ENCODE data around the gene JAZF1.
"Not testable (repeated sequence)": the region's sequence is repeated elsewhere in the genome, so short reads cannot be mapped to it uniquely, and the experiment has no call there.

The JAZF1 gene

DNA sequence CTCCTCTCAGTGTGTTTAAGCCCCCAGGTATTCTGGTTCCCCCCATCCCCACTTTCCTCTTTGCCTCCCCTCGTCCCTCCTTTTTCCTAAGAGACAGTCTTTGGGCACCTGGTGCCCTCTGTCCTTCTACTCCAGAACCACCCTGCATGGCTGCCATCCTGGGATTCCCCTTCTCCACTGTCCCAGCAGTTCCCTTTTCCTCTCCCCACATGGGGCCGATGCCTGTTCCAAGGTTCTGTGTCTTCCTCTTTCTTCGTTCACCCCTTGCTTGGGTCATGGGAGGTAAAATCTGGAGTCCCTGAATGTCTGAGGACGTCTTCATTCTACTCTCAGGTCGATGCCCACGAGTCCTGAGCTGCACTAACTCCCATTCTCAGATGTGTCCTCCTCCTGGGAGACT, 319.8 kb downstream of the JAZF1 start:
- DNase-seq, result no peak

DNA sequence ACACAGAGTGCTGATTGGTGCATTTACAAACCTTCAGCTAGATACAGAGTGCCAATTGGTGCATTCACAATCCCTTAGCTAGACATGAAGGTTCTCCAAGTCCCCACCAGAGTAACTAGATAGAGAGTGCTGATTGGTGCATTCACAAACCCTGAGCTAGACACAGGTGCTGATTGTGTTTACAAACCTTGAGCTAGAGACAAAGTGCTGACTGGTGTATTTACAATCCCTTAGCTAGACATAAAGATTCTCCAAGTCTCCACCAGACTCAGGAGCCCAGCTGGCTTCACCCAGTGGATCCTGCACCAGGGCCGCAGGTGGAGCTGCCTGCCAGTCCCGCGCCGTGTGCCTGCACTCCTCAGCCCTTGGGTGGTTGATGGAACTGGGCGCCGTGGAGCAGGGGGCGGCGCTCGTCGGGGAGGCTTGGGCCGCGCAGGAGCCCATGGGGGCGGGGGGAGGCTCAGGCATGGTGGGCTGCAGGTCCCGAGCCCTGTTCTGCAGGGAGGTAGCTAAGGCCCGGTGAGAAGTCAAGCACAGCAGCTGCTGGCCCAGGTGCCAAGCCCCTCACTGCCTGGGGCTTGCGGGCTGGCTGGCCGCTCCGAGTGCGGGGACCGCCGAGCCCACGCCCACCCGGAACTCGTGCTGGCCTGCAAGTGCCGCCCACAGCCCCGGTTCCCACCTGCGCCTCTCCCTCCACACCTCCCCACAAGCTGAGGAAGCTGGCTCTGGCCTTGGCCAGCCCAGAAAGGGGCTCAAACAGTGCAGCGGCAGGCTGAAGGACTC, 323.7 kb downstream of the JAZF1 start:
- DNase-seq, result not testable (repeated sequence)

DNA sequence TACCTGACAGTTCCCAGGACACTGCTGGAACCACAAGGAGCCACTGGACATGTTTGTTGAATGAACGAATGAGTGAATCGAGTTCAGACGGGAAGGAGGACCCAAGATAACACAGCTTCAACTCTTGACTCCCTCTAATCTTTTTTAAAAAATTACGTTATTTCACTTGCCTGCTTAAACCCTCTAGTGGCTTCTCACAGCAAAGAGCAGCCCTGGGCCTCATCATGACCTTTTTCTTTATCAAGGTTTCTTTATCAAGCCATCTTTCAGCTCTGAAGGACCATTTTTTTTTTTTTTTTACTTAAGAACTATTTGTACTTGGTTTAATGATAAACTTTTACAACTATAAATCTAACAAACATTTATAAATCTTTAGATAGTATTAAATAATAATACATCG, 330.1 kb downstream of the JAZF1 start:
- DNase-seq, result no peak

DNA sequence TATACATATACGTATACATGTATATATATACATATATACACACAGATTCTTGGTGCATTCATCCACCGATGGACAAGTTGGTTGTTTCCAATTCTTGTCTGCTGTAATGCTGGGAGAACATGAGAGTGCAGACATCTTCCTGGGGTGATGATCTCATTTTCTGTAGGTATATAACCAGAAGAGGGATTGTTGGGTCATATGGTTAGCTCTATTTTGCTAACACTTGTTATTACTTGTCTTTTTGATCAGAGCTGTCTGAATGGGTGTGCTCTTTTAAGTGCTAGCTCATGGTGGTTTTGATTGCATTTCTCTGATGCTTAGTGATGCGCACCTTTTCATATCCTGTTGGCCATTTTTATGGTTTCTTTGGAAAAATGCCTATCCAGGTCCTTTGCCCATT, 334.2 kb downstream of the JAZF1 start:
- DNase-seq, result no peak

DNA sequence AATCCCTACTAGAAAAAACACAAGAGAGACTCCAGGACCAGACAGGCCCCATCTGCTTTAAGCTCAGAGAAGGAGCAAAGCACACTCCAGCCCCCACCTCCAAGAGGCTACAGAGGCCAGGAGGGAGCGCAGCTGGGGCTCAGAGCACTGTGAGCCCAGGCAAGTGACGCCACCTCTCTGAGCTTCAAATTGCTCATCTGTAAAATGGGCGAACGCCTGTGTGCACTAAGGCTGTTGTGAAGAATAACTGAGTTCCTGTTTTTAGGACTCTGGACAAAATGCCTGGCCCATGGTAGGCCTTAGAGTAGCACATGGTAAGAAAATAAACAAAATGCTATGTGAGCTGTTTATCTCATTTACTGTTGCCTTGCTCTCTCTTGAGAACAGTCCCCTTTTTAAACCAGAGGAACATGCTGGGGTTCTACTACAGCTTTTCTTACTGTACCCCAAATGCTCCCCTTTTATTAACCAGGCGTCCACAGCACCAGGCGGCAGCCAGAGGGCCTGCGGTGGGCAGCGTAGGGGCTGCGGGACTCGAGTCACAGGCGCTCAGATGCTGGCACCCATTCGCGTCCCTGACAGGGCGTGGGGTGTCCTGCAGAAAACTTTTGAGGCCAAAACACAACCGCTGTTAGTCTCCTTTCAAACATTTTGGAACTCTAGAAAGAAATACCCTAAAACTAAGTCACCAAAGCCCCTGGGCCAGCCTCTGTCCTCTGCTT, 336.9 kb downstream of the JAZF1 start:
- DNase-seq, result no peak

DNA sequence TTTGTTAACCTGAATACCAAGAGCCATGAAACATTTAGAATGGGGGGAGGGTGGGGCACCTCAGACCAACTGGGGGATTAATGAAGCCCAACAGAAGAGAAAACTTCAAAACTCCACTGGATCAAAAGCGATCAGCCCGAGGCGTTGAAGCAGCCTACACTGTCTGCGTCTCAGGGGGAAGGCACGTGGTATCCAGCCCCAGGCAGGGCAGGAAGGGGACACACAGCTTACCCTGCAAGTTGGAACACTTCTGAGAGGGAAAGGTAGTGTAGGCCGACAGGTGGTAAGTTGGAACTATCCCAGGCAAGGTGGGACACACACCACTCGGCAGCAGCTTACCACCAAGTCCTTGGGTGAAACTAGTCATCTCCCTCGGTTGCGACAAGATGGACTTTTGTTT, 337.7 kb downstream of the JAZF1 start:
- DNase-seq, result no peak

DNA sequence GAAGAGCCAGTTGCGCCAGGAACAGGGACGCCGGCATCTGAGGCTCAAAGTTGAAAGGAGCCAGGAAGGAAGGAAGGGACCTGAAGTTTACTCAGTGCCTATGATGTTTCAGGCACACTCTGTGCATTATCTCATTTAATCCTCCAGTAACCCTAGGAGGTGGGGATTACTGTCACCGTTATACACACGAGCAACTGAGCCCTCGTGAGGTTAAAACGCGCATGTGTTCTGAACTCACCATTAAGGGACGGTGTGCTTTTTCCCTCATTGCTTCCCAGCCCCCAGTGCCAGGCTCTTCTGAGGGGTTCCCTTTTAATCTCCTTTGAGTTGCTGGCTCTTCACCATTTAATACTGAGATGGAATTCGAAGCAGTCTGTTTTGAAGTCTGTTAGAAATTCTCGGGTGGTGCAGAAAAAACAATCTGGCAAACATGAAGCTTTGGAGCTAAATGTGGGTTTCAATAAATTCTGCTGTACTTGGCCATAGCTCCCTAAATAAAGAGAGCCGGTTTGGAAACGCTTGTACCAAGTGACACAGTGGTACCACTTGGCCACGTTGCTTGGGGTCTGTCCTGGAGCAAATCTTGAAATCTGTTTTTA, 338.4 kb downstream of the JAZF1 start:
- no peak for DNase-seq

DNA sequence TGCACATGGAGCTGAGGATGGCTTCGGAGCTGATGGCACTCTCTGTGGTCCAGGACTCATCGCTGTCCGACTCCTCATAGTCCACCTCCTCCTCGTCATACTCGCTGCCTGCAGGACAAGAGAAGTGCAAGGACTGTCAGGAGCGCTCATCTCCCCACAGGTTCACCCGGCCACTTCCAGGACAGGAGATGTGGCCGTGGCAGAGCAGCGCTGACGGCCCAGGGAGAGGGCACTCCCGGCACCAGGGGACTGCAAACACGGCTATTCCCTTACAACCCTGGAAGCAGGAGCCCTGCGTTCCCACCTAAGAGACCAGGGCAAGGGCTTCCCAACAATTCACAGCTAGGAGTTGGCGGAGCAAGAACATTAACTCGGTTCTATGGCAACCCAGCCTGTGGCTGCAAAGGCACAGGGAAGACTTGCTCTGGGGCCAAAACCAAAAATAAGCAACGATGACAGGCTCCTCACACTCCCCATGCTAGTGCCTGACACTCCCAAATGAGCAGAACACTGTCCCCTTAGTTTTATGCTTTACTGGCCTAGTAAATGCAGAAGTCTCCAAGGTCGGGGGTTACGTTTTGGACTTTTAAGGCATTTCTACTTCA, 339.7 kb downstream of the JAZF1 start:
- DNase-seq, result no peak

DNA sequence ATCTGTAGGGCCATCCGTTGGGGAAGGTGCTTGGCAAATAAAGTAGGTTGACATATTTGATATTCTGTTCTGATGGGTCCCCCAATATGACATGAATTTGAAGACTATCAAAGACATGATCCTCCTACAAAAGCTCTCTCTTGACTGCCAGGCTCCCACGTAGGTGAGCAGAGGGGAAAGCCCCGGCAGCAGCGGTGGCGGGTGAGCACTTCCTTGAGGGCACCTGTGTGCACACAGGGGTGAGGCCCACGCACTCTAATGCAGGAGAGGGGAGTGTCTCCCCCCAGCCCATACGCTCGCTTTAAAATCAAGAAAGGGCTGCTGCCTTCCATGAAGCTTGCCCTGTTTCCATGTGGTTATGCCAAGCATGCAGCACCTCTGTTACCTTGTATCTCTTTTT, 340.3 kb downstream of the JAZF1 start:
- no peak for DNase-seq

DNA sequence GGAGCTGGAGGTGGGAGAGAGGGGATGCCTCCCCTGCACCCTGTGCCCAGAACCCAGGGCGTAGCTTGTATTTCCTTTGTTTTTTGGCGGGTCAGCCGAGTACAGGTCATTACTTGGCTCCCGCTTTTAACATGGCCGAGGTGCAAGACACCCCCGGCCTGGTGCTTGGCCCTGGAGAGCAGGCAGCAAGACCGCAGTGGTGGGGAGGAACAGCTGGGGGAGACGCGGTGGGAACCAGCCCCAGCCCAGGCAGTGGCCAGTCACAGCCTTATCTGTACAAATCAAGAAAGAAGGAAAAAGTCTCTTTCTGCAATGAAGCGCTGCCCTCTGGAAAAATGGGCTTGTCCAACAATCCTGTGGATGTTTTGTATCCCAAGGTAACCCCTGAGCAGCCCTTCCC, 341.5 kb downstream of the JAZF1 start:
- no peak for DNase-seq

DNA sequence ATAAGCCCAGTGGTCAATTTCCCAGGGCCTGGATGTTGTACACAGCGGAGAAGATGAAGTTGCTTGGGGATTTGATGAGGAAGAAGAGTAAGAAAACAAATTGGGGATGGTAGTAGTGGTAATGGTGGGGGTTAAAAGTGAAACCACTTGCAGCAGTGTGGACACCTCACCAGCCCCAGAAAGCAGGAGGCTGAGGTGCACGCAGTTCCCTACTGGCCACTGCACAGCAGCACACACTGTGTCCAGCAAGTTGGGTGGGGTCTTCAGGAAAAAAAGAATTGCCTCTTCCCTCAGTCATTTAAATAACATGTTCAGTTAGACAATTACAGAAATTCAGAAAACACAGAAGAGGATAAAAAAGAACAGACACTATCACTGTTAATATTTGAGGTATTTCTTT, 344.1 kb downstream of the JAZF1 start:
- DNase-seq, result no peak

DNA sequence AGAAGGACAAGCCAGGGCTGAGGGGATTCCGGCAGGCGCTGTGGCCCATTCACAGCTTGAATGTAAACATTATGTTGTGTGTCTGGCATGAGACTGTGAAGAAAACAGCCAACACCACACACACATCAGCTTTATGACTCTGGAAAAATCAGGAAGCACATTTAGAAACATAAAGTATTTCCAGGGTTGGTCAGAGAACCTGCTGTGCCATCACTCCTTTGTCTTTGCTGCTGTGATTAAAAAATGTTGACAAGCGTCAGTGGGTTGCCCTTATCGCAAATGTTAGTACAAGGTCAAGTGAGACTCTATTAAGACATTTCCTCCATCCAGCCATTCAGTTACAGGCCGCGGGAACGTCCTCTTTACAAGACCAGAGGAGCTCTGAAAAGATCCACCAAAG, 345.2 kb downstream of the JAZF1 start:
- no peak for DNase-seq

DNA sequence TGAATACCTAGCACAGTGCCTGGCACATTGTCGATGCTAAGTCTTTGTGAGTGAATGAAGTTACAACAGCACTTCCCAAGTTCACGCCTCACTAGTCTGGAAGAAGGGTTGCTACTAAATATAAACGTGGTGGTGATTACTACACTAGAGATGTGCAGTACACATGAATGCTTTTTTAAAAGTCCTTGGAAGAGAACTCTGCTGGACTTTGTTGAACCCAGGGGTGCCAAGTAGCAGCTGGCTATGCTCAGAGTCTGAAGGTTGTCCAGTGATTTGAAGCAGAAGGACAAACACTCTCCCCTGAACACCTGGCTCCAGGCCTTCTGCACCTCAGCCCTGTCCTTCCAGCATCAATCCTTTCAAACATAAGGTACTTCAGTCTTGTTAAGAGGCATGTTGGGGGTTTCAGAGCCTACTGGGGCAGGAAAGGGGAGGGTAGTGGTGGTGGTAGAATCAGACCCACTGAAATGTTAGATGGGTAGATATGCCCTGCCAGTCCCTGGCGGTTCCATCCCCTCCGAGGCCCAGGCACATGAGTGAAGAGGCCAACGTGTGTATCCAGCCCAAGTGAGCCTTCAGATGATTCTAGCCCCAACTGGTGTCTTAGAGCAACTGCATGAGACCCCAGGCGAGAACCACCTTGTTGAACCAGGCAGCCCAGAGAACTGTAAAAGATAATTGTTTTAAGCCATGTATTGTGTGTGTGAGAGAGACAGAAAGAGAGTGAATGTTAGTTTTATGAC, 346.2 kb downstream of the JAZF1 start:
- DNase-seq, result peak in 1 of 2 experiments; percentile 22

DNA sequence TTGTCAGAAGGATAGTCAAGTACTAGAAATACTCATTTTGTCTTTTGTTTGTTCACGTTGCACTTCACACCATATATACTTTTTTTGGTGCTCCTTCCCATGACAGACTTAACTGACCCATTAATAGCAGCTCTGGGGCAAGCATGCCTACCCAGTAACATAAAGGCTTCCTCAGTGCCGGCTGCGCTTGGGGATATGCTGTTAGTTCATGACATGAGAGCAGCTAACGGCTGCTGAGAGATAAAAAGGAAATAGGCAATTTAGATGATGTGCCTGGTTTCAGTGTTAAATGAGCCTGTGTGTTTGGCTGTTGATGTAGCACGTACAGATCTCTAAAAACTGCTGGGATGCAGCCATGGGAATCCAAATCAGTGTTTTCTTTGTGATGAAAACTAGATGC, 354.2 kb downstream of the JAZF1 start:
- no peak for DNase-seq

DNA sequence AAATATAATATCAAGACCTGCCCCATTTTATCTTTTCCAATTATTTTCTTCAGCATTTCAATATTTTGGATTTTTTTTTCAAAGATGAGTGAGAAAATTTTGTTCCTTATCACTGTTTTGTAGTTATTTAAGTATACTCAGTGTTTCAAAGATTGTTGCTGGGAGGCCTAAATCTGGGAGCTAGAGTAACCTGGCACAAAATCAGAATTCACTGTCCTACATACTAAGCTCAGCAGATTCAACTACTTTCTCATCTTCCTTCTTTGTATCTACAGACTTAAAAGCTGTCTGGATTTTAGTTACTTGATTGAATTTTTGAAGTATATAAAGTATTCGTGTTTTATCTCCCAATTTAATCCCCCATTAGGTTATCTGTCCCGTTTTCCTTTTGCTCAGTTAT, 354.7 kb downstream of the JAZF1 start:
- DNase-seq, result no peak

DNA sequence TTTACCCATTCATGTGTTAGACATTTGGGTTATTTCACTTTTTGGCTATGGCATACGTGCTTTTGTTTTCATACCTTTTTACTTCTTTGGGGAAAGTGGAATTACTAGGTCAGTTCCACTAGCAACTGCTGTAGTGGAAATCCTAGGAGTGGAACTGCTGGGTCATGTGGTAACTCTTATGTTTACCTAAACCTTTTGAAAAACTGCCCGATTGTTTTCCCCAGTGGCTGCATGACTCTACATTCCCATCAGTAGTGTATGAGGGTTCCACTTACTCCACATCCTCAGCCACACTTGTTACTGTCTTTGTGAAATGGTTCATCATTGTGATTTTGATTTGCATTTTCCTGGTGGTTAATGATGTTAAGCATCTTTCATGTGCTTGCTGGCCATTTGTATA, 358.4 kb downstream of the JAZF1 start:
- DNase-seq, result no peak

DNA sequence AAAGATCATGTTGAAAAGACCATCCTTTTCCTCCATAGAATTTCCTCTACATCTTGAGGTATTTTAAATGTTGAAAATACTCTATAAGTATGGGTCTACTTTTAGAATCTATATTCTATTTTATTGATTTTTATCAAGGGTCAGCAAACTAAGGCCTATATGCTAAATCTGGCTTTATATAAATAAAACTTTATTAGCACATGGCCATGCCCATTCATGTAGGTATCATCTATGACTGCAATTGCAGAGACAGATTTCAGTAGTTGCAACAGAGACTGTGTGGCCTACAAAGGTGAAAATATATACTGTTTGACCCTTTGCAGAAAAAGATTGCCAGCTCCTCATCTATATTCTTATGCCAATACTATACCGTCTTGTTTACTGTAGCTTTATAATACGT, 367.9 kb downstream of the JAZF1 start:
- no peak for DNase-seq

DNA sequence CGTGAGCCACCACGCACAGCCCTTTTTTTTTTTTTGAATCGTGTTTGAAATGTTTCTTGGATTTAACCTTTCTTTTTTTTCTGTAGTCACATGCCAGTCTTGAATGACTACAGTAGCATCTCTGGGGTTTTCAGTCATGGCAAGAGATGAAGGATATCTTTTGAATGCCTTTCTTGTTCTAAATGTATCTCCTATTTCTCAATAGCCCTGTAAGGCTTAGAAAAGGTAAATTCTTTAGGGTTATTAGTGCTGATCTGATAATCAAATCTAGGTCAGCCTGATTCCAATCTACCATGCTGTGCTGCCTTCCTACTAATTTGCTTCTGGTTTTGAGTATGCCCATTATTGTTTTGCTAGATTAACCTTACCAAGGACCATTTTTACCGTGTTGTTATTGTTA, 370.4 kb downstream of the JAZF1 start:
- no peak for DNase-seq

DNA sequence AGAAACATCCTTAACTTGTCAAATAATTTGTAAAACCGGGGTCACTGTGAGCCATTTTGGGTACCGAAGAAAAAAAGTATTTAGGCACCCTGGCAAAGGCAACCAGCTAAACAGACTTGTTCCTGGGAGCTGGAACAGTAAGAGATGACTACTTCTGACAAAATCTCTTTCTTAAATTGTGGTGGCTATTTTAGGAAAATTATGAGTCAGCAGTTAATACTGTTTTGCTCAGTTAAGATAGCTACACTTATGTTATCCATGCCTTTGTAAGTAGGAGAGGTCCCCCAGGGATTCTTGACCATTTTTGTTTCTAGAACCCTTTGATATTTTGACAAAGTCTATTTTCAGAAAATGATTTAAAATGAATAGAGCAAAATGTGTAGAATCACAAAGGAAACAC, 372.0 kb downstream of the JAZF1 start:
- DNase-seq, result no peak

DNA sequence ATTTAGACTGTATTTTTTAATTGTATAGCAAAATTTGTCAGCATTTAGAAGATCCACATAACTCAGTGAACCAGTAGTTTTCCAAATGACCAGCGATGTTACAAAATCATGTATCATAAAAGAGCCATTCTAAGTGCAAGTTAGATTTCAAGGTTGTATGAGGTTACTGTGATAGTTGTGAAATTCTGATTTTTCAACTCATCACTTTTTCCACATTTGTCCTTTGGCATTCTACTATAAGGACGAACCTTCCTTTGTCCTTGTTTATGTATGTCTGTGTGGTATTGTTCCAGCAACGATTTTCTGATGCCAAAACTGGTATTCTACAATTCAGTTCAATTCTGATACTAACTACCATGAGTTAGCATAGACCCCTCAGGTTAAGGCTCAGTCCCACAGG, 376.5 kb downstream of the JAZF1 start:
- DNase-seq, result no peak

DNA sequence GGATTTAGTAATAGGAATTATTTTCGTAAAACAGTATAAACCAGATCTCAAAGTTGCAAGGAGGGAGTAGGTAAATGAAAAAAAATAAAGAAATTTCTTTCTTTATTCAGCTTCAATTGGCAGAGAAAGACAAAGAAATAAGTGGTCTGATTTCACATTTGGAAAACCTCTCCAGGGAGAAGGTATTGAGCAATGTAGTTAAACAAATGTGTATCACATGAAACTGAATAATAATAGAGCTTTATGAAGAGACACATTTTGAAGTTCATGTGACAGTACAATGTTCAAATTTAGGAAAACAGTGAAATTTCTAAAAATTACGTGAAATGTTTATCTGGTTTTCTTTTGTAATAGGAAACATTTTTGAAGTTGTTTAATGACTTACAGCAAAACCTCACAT, 377.6 kb downstream of the JAZF1 start:
- DNase-seq, result no peak

DNA sequence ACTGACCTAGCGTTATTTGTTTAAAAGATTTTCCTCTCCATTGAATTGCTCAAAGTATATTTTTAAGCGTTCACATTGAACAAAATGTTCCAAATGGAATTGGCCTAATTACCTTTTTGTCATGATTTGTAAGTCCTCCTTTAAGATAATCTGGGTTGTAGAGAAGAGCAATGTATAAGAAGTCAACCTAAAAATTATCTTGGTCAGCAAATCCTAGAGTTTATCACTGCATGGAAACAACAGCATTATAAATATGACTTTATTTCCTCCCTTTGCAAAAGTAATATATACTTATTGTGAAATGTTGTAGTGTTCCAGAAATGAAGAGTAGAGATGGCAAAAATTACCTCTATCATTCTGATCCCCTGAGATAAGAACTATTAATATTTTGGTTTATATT, 381.4 kb downstream of the JAZF1 start:
- DNase-seq, result no peak

DNA sequence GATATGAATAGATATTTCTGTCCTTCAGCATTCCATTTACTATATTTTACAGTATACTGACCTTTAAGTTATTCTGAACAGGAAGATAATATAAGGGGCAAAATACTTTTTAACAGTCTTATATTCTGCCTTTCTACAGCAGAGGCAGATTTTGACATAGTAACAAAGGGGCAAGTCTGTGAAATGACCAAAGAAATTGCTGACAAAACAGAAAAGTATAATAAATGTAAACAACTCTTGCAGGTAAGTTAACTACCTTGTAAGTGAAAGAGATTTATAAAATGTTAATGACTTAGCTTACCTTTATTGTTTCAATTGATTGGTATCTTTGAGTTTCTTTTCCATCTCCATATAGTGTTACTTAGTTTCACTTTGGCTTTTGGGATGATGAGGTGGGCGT, 384.6 kb downstream of the JAZF1 start:
- no peak for DNase-seq

All from NCI-H446 (cell line).